ENCODE data around the gene SCAPER. TPM values are rescaled to one million over a fixed set of nuclear protein-coding genes. Genes with fewer than 3 reads are reported as not detected.
"Not testable (repeated sequence)": the region's sequence is repeated elsewhere in the genome, so short reads cannot be mapped to it uniquely, and the experiment has no call there.

SCAPER gene
- polyA plus RNA-seq, 1 donor from 2014 or later = 77.1 TPM

- Histone ChIP-seq H3K9me2 (ENCODE audit: insufficient read depth, low read length) (no peaks in the 10 kb centered on the region), H2AFZ (ENCODE audit: low read depth, low read length) (no peak overlapping the region), H4K20me1 (ENCODE audit: insufficient read depth) (no peaks in the 10 kb centered on the region), H3K4me2 (ENCODE audit: low read length) (peak overlapping the region; percentile 90), H3K27me3 (ENCODE audit: insufficient read depth, low read depth, low read length) (no peaks in the 10 kb centered on the region), H3K9ac (ENCODE audit: low read length) (no peak overlapping the region), H3K79me2 (replicated peaks; ENCODE audit: insufficient read depth, low read length) (peaks cover 14% of the 10 kb centered on the region), H3K27ac (ENCODE audit: low read length) (no peak overlapping the region), H3K36me3 (ENCODE audit: insufficient read depth, low read length) (no peaks in the 10 kb centered on the region), H3K4me3 (ENCODE audit: low read length) (peak overlapping the region; percentile 96), H3F3A (ENCODE audit: insufficient read depth, low read length, poor library complexity, severe bottlenecking) (no peaks in the 10 kb centered on the region), H3K9me3 (ENCODE audit: low read length) (no peaks in the 10 kb centered on the region)
- TF ChIP-seq POLR2AphosphoS5 (IDR thresholded peaks at IDR 0.05) = no peak
- TF ChIP-seq REST (IDR thresholded peaks at IDR 0.05; ENCODE audit: borderline replicate concordance) = no peak
- TF ChIP-seq CTCF (IDR thresholded peaks at IDR 0.05; ENCODE audit: poor library complexity, severe bottlenecking) = peak; percentile 38
Observed at GRCh38 chr15:76903251-76903681, 1.9 kb downstream of the SCAPER start.

- peaks cover 6% of the 10 kb centered on the region for H3K36me3 ChIP-seq (ENCODE audit: insufficient read depth, low read length)
- H3K4me3 ChIP-seq (ENCODE audit: low read length) = no peak overlapping the region
- H3K9ac ChIP-seq (ENCODE audit: low read length) = no peak overlapping the region
- no peak for TF ChIP-seq POLR2AphosphoS5 (IDR thresholded peaks at IDR 0.05)
- no peak for TF ChIP-seq MXI1 (conservative IDR thresholded peaks at IDR 0.05; ENCODE audit: poor library complexity, severe bottlenecking)
- no peak for TF ChIP-seq CTCF (IDR thresholded peaks at IDR 0.05; ENCODE audit: poor library complexity, severe bottlenecking)
- TF ChIP-seq EP300 (conservative IDR thresholded peaks at IDR 0.05; ENCODE audit: poor library complexity, severe bottlenecking) = no peak
- TF ChIP-seq TAF1 (IDR thresholded peaks at IDR 0.05; ENCODE audit: low read depth) = no peak
- no peak for TF ChIP-seq SMC3 (conservative IDR thresholded peaks at IDR 0.05; ENCODE audit: poor library complexity)
- TF ChIP-seq REST (IDR thresholded peaks at IDR 0.05; ENCODE audit: borderline replicate concordance) = no peak
- H3K9me3 ChIP-seq (ENCODE audit: low read length) = no peaks in the 10 kb centered on the region
- no peak overlapping the region for H3K27ac ChIP-seq (ENCODE audit: low read length)
- peaks cover 22% of the 10 kb centered on the region for H3K79me2 ChIP-seq (replicated peaks; ENCODE audit: insufficient read depth, low read length)
- no peak overlapping the region for H3K4me2 ChIP-seq (ENCODE audit: low read length)
- no peaks in the 10 kb centered on the region for H3K27me3 ChIP-seq (ENCODE audit: insufficient read depth, low read depth, low read length)
- no peaks in the 10 kb centered on the region for H3F3A ChIP-seq (ENCODE audit: insufficient read depth, low read length, poor library complexity, severe bottlenecking)
- H3K9me2 ChIP-seq (ENCODE audit: insufficient read depth, low read length) = no peaks in the 10 kb centered on the region
- no peaks in the 10 kb centered on the region for H4K20me1 ChIP-seq (ENCODE audit: insufficient read depth)
- no peak overlapping the region for H2AFZ ChIP-seq (ENCODE audit: low read depth, low read length)
Observed at GRCh38 chr15:76901965-76902364, 3.2 kb downstream of the SCAPER start.

- H4K20me1 ChIP-seq (ENCODE audit: insufficient read depth); H3K27me3 ChIP-seq (ENCODE audit: insufficient read depth, low read depth, low read length); H3K36me3 ChIP-seq (ENCODE audit: insufficient read depth, low read length); H3F3A ChIP-seq (ENCODE audit: insufficient read depth, low read length, poor library complexity, severe bottlenecking); H3K4me2 ChIP-seq (ENCODE audit: low read length); H3K9me2 ChIP-seq (ENCODE audit: insufficient read depth, low read length); H3K27ac ChIP-seq (ENCODE audit: low read length); H3K9ac ChIP-seq (ENCODE audit: low read length); H2AFZ ChIP-seq (ENCODE audit: low read depth, low read length); H3K9me3 ChIP-seq (ENCODE audit: low read length); H3K4me3 ChIP-seq (ENCODE audit: low read length): not testable (repeated sequence)
- peaks cover 27% of the 10 kb centered on the region for H3K79me2 ChIP-seq (replicated peaks; ENCODE audit: insufficient read depth, low read length)
Observed at GRCh38 chr15:76899931-76900310, 5.2 kb downstream of the SCAPER start.
